ENCODE data around the gene WDPCP. TPM values are rescaled to one million over a fixed set of nuclear protein-coding genes. Genes with fewer than 3 reads are reported as not detected.

WDPCP gene
- total RNA-seq, 1 experiment from 2014 or later, result 7.4 TPM

DNA sequence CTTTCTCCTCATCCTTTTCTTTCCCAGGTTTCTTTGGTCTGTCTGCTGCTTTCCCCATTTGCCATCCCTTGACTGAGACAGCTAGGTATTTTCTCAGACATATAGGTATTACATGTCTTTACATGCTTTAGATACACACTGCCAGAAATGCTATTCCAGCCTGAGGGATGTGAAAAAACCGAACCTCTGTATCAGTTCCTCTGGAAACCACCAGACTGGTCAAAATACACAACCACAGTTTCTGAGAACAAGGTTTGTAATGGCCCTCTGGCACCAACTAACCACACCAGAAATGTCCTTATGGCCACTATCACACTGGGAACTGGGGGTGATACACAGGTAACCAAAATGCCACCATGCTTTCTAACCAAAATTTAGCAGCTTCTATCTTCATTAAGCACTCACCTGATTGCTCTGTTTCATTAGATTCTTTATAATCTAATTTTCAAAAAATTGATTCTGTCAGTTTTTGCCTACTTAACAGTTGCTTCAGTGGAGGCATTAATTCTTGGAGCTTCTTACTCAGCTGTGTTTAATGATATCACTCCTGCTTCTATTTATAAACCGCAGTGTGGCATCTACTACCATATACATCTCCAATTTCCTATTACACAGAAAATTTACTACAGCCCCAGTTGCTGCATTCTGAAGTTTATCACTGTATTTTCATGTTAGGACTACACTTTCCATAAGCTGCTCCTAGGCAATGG, 243.5 kb downstream of the WDPCP start:
- POLR2A ChIA-PET, result no interaction called here
- H3K9me3 ChIP-seq (ENCODE audit: control insufficient read depth, insufficient read depth, low read depth, low read length), result 0 out of 2 replicates have a peak, but pooled peaks cover 5% of the 10 kb centered on the region
- no peaks in the 10 kb centered on the region for H3K4me1 ChIP-seq (ENCODE audit: control insufficient read depth, insufficient read depth, low read length)
- in situ Hi-C loops (cut with HindIII; ENCODE audit: low pct_unique_long_range_greater_than_20kb, low sequenced_read_pairs) (no loop called here), intact Hi-C loops (cut with micrococcal nuclease; ENCODE audit: unreplicated experiment) (no loop called here)
- ATAC-seq (no peak), DNase-seq (ENCODE audit: low read depth, low spot score) (no peak)
- no peaks in the 10 kb centered on the region for H3K27me3 ChIP-seq (ENCODE audit: control insufficient read depth, insufficient read depth, low read length)
- H3K4me3 ChIP-seq (ENCODE audit: low read depth in 2 of 2, low read length in 2 of 2), result no peak overlapping the region
- no TSS peak for BruUV-seq (replicated peaks)
- CTCF ChIA-PET, result no interaction called here
- H3K36me3 ChIP-seq (ENCODE audit: control insufficient read depth, insufficient read depth, low read length), result no peaks in the 10 kb centered on the region
- H3K27ac ChIP-seq (ENCODE audit: low read length), result no peak overlapping the region
- TF ChIP-seq, protein P1, sequence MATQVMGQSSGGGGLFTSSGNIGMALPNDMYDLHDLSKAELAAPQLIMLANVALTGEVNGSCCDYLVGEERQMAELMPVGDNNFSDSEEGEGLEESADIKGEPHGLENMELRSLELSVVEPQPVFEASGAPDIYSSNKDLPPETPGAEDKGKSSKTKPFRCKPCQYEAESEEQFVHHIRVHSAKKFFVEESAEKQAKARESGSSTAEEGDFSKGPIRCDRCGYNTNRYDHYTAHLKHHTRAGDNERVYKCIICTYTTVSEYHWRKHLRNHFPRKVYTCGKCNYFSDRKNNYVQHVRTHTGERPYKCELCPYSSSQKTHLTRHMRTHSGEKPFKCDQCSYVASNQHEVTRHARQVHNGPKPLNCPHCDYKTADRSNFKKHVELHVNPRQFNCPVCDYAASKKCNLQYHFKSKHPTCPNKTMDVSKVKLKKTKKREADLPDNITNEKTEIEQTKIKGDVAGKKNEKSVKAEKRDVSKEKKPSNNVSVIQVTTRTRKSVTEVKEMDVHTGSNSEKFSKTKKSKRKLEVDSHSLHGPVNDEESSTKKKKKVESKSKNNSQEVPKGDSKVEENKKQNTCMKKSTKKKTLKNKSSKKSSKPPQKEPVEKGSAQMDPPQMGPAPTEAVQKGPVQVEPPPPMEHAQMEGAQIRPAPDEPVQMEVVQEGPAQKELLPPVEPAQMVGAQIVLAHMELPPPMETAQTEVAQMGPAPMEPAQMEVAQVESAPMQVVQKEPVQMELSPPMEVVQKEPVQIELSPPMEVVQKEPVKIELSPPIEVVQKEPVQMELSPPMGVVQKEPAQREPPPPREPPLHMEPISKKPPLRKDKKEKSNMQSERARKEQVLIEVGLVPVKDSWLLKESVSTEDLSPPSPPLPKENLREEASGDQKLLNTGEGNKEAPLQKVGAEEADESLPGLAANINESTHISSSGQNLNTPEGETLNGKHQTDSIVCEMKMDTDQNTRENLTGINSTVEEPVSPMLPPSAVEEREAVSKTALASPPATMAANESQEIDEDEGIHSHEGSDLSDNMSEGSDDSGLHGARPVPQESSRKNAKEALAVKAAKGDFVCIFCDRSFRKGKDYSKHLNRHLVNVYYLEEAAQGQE (IDR thresholded peaks at IDR 0.05; ENCODE audit: insufficient read depth in 1 of 2, low read depth in 2 of 2, low read length in 1 of 2), result no peak
- TF ChIP-seq TCF7L2 (IDR thresholded peaks at IDR 0.05; ENCODE audit: low read depth, low read length) (no peak), SIN3A (IDR thresholded peaks at IDR 0.05; ENCODE audit: borderline replicate concordance, insufficient read depth, low read depth, low read length) (no peak), POLR2AphosphoS5 (IDR thresholded peaks at IDR 0.05; ENCODE audit: low read depth, low read length) (no peak)
- TF ChIP-seq, protein P2, sequence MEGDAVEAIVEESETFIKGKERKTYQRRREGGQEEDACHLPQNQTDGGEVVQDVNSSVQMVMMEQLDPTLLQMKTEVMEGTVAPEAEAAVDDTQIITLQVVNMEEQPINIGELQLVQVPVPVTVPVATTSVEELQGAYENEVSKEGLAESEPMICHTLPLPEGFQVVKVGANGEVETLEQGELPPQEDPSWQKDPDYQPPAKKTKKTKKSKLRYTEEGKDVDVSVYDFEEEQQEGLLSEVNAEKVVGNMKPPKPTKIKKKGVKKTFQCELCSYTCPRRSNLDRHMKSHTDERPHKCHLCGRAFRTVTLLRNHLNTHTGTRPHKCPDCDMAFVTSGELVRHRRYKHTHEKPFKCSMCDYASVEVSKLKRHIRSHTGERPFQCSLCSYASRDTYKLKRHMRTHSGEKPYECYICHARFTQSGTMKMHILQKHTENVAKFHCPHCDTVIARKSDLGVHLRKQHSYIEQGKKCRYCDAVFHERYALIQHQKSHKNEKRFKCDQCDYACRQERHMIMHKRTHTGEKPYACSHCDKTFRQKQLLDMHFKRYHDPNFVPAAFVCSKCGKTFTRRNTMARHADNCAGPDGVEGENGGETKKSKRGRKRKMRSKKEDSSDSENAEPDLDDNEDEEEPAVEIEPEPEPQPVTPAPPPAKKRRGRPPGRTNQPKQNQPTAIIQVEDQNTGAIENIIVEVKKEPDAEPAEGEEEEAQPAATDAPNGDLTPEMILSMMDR (IDR thresholded peaks at IDR 0.05), result no peak

DNA sequence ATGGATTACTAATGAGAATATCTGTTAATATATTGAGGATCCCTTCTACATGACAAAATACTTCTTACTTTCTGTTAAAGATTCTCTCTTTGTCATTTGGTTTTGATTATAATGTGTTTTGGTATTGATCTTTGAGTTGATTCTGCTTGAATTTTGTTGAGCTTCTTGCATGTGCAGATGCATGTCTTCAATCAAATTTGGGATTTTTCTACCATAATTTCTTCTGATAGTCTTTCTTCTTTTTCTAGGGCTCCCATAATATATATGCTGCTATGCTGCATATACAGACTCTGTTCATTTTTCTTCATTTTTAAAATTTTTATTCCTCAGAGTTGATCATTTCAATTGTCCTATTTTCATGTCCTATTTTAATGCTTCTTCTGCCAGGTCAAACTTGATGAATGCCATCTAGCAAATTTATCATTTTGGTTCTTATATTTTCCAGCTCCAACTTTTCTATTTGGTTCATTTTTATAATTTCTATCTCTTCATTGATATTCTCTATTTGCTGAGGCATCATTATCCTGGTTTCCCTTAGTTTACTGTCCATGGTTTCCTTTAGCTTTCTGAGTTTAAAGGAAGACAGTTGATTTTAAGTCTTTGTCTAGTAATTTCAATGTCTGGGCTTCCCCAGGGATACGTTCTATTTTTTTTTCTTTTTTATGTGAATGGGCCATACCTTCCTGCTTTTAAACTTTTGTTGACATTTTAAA, 244.7 kb downstream of the WDPCP start:
- TF ChIP-seq SIN3A (IDR thresholded peaks at IDR 0.05; ENCODE audit: borderline replicate concordance, insufficient read depth, low read depth, low read length) (no peak), TCF7L2 (IDR thresholded peaks at IDR 0.05; ENCODE audit: low read depth, low read length) (no peak), POLR2AphosphoS5 (IDR thresholded peaks at IDR 0.05; ENCODE audit: low read depth, low read length) (no peak)
- TF ChIP-seq, protein P1 (IDR thresholded peaks at IDR 0.05; ENCODE audit: insufficient read depth in 1 of 2, low read depth in 2 of 2, low read length in 1 of 2), result no peak
- TF ChIP-seq, protein P2 (IDR thresholded peaks at IDR 0.05), result no peak
- no TSS peak for BruUV-seq (replicated peaks)
- in situ Hi-C loops (cut with HindIII; ENCODE audit: low pct_unique_long_range_greater_than_20kb, low sequenced_read_pairs) (no loop called here), intact Hi-C loops (cut with micrococcal nuclease; ENCODE audit: unreplicated experiment) (no loop called here)
- no peaks in the 10 kb centered on the region for H3K36me3 ChIP-seq (ENCODE audit: control insufficient read depth, insufficient read depth, low read length)
- H3K9me3 ChIP-seq (ENCODE audit: control insufficient read depth, insufficient read depth, low read depth, low read length), result 0 out of 2 replicates have a peak, but pooled peaks cover 5% of the 10 kb centered on the region
- DNase-seq (ENCODE audit: low read depth, low spot score), result no peak
- ATAC-seq, result no peak
- H3K4me1 ChIP-seq (ENCODE audit: control insufficient read depth, insufficient read depth, low read length), result no peaks in the 10 kb centered on the region
- H3K27ac ChIP-seq (ENCODE audit: low read length), result no peak overlapping the region
- ChIA-PET CTCF (no interaction called here), POLR2A (interaction anchor here (0.7 kb wide), 1 partner anchor 332 kb away, joined by 3 read pairs; no protein-coding TSS in a partner anchor)
- no peak overlapping the region for H3K4me3 ChIP-seq (ENCODE audit: low read depth in 2 of 2, low read length in 2 of 2)
- H3K27me3 ChIP-seq (ENCODE audit: control insufficient read depth, insufficient read depth, low read length), result no peaks in the 10 kb centered on the region
